HG03520 (cell line): ENCODE measurements around the gene EML5.

Experiments
- ATAC-seq: cut with Tn5 transposase; IDR thresholded peaks from one replicate; pipeline ENCODE4 v1.9.1; 2021; ENCODE audit warnings: mild to moderate bottlenecking, moderate library complexity; ENCODE audit not compliant: unreplicated experiment

The EML5 gene

DNA sequence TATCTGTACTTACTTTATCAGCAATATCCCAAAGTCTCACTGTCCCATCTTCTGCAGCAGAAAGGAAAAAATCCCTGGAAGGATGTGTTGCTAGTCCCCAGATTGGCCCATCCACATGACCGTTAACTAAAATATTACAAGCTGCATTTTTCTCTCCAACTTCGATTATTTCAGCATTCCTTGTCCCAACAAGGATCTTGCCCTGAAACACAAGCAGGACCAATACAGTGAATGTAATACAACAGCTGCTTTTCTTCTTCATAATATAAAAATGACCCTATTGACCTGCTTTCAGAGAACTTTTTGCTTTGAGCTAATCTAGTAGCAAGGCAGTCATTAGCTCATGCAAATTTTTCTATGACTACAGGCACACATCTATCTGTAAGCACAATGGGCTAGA is 171.7 kb downstream of the EML5 start:
- no peak for ATAC-seq

DNA sequence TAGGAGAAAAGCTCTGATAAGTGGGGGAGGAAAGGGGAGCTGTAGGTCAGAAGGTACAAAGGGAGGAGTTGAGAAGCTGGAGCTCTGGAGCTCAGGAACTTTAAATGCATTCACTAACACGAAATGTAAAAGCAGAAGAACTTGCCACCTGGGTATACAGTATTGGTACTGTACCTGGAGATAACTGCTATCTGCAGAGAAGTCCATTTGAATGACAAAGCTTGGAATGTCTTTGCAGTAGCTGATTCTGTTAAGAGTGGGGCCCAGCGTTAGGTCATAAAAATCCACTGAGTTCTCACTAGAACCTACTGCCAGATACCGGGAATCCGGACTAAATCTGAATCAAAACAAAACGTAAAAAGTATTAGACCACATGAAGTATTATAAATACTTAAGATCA is 174.3 kb downstream of the EML5 start:
- no peak for ATAC-seq

DNA sequence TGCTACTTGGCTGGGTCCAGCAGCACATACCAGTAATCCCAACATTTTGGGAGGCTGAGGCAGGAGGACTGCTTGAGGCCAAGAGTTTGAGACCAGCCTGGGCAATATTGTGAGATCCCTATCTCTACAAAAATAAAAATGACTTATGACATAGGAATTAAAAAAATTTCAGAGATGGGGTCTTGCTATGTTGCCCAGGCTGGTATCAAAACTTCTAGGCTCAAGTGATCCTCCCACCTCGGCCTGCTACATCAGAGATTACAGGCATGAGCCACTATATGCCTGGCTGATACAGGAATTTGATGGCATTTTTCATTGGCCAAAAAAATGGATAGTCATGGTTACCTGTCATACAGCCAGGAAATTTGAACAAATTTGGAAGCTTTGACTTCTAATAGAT is 175.3 kb downstream of the EML5 start:
- ATAC-seq = no peak

DNA sequence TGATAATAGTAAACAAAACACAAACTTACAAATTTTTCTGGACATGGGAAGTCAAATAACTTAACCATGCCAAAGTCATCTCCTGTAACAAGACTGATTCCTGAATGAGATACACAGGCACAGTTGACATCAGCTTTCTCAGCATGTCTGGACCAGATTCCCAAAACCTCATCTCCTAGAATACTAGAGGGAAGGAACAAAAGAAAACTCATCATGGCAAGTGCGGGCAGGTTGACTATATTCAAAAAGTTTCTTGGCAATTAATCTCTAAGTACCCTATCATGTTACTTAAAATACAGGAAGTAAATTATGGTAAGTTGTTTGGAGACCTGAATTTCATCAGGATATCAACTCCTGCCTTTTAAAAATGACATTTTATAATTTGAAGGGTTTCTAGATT is 176.1 kb downstream of the EML5 start:
- no peak for ATAC-seq

DNA sequence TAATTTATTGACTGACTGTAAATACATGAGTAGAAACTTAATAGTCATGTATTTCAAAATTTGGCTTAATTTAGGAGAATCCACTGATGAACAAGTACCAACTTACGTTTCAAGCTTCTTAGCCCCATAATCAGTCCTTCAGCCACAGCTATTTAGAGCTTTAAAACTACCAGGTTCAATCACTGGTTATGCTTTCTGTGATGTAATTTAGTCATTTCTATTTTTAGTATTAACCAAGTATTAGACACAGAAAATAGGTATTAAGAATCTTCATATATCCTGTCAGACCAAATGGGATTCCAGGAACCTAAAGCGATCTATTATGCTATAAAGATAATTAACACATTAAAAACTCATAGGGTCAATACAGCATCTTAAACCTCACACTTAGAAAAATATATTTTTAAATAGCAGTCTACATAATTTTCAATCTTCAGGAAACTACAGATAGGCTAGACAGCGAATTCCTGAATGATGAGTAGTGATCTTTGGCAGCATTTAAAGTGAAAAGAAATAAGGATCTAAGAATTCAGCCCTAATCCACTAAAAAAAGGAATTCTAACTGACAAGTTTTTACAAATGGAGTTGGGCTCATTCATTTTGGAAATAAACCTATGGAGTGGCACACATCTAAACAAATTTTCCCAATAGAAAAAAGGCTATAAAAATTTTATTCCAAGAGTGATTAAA is 178.4 kb downstream of the EML5 start:
- ATAC-seq = peak; percentile 60

DNA sequence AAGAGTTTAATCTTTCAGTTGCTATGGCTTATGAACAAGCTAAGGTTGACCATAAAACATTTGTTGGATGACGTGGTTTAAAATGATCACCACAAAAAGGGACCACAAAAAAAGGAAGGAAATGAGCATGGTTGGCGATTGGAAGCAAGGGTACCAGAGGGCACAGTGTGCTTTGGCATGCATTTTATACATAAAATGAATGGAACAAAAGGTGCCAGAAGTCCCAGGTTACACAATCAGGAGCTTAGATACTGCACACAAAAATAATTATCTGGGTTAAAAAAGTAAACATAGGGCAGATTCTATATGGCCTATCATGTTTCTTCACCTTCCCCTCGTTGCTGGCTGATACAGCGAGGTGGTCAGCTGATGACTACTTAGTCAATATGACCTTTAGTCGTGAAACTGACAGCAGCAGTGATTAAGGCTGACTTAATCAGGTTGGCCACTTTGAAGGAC is 179.2 kb downstream of the EML5 start:
- peak; percentile 47 for ATAC-seq

DNA sequence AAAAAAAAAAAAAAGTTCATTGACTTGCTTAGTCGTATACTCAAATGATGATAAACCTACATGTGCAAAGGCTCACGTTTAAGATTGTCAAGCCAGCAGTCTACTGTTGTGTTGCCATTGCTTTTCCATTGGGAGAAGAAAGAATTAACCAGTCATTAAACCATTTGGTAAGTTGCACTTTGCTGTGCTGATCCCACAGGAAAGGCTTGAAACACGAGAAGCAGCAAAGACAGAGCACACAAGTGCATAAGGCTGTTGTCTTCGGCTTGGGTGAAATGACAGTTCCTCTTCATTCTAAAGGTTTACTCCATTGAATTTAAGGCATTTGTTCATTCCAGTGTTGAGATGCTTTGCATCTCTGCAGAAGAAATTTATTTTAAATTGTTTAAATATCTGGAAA is 179.8 kb downstream of the EML5 start:
- ATAC-seq = no peak

DNA sequence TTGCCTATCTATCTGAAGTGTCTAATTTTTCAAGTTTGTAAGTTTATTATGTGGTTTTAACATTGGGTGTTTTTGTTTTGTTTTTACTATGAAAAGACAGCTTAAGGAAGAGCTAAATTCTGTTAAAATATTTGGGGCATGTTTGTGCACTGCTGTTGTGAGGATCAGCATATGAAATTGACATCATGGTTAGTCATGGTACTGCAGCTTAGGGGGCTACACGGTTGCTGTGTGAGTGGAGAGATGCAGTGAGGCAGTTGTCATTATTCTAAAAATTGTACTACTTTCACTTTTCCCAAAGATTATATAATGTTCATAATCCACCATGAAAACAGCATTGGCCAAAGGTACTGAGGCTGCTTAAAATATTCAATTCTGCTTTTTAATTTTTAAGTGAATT is 180.9 kb downstream of the EML5 start:
- no peak for ATAC-seq

DNA sequence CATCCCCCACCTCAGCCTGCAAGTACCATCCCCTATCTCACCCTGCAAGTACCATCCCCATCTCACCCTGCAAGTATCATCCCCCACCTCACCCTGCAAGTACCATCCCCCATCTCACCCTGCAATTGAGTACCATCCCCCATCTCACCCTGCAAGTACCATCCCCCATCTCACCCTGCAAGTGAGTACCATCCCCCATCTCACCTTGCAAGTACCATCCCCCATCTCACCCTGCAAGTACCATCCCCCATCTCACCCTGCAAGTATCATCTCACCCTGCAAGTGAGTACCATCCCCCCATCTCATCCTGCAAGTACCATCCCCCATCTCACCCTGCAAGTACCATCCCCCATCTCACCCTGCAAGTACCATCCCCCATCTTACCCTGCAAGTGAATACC is 184.9 kb downstream of the EML5 start:
- no peak for ATAC-seq

DNA sequence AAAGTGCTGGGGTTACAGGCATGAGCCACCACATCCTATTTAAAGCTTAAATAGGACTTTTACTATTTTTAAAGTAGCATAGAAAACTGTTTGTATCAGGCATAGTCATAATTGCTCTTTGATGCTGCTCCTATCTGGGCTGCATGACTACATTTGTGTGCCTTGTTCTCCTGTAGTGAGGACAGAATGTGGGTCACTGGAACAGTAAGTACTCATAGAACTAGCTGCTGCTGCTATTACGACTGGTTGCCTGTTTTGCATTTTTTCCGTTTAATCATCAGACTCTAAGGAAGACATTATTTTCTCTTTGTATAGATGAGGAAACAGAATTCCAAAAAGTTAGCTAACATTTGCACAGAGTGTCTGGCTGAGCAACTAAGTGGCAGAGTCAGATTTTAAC is 187.2 kb downstream of the EML5 start:
- ATAC-seq = no peak

DNA sequence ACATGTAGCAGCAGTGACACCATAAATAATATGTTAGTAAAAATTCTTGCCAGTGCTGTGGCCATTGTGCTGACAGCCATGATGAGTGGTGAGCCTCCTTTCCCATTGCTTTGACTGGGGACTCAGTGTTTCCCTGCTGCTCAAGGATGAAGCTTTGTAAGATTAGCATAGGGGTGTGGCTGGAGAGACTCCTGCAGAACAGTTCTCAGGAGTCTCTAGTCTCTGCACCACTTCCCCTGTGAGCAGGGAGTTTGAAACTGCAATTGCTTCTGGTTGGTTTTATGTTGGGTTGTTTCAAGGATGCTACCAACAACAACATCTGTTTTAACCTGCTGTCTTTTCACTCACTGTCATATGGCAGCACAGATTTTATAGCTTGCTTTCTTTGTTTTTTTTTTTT is 188.5 kb downstream of the EML5 start:
- no peak for ATAC-seq

DNA sequence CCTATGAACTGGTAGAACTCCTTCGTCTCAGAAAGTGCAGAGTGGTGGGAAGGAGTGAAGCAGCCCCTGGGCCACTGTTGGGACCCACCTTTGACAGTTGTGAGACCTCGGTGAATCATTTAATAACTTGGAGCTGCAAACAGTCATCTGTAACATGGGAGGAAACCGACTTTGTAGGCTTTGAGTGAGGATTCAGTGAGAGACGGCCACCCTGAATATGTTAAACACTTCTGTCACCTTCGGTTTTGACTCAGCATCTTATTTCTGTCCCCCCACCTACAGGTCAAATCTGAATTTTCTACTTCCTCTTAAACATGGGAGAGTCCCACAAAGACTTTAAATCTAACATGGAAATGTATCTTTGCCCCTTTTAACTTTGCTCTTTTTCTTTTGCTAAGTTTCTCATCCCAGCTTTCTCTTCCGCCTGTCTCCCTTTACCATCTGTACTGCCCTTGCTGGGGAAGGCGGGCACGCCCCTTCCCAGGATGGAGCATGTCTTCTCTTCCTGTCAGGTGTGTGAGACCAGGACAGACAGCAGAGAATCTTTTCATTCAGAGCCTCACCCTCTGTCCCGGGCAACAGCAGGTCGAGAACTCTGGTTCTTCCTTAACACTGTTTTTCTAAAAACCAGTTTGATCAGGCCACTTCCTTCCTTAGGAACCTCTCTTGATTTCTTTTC is 192.9 kb downstream of the EML5 start:
- peak; percentile 93 for ATAC-seq

DNA sequence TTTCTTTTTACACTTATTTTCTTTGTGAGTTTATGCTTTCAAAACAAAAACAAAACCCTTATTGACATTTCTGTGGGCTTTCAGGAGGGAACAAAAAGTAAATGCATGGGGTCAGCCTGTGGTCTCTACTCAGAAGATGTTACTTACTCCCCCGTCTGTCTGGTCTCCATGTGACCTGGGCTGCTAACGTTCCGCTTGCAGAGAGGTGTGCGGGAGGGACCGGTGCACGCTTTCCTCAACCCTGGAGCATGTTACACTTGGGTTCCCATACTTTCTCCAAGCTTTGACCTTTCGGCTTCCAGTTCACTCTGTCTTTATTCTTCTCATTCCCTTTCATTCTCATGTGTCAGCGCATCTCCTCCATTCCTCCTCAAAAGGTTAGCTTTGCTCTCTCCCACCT is 193.4 kb downstream of the EML5 start:
- ATAC-seq = peak; percentile 33

DNA sequence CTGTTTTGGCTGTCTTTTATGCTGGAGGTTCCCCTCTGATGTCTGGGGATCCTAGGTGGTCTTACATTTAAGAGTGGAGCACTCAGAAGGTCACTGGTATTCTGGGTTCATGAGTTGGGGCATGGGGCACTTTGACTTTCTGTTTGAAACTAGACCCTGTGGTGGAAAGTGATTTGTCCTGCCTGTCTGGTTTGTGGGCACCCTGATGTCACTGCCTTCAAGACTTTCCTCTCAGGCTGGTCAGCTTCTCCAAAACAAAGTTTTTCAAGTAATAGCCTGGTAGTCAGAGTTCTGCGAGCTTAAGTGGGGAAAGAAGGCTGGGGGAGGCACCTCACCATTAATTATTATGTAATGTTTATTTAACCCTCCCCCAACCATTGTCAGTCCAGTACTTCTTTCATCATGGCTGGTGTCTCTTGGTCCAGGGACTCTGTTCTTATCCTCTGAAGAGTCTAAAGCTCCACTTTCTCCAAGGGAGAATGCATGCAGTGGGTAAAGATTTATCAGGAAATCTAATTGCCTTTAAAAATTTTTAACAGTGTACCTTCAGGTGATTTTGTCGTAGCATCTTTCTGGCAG is 194.6 kb downstream of the EML5 start:
- no peak for ATAC-seq

DNA sequence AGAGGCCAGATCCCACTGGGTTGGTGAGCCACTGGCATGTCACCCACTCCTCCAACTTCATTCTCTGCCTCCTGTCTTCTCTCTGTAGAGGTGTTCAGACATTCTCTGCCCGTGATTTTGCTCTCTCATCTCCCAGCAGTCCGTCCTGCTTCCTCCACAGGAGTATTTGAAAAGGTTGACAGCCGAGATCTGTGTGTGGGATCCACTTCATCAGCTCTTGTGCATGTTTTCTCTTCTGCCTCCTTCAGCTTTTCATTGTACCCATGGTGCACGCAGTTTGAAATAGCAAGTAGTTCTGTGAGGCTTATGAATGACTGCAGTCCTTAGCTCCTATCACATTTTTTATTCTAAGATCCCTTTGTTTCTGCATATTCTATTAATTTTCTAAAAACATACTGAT is 195.2 kb downstream of the EML5 start:
- no peak for ATAC-seq

DNA sequence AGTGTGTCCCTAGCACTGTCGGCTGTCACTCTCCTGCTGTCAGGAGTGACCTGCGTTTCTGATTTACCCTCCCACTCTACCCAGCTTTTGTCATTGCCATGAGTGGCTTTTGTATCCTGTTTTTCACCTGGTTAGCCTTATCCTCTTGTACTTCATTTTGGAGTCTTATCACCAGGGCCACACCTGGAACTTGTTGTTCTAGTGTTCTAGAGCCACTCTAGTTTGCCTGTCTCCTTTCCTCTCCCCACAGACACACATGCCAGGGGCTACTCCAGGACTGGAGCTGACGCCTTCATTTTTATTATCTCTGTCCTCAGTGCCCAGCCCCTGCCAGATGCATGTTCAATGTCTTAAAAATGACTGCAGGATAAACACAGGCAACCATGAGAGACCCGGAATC is 195.7 kb downstream of the EML5 start:
- ATAC-seq = no peak

DNA sequence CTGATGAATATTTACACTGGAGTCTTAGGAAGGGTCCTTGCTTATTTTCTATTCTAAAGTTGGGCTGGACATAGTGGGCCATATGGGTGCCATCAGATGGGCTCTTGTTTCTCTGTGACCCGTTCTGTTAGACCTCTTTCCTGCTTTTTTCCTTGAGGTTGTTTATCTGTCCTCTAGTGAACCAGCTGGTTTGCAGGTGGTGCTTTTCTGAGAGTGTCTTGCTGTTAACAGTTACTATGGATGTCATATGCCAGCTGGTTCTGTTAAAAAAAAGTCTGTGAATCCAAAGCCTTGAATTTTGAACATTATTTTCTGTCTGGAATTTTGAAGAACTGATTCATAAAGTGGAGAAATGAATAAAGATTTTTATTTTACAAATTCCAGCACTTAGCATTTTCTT is 200.7 kb downstream of the EML5 start:
- ATAC-seq = no peak

DNA sequence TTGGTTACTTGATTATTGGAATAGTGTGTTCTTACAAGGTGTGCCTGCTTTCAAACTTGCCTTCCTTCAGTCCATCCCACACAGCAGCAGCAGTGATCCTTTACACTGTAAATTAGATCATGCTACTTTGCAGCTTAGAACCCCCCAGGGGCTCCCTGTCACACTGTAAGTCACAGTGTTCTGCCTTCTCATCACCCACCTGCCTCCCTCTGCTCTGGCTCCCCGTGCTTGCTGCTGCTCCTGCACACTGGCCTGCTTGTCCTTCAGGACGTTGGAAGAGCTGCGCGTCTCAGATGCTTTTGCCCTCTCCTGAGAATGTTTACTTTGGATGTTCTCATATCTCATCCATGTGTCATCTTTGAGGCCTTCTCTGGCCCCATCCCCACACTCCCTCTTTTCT is 202.6 kb downstream of the EML5 start:
- no peak for ATAC-seq

DNA sequence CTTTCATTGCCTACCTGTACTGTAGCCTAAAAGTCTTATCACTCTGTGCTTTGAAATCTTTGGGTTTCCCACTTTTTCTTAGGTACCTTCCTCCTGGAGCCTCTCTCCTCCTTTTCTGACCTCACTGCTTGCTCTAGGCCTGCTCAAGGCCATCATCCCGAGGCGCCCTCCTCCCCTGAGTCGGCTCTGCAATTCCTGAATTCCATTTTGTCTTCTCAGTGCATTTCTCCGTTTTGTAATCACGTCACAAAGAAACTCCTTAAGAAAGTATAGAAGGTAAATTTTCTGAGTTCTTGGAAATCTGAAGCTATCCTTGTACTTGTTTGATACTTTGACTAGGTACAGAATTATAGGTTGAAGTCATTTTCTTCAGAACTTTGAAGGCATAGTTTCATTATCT is 204.7 kb downstream of the EML5 start:
- no peak for ATAC-seq

DNA sequence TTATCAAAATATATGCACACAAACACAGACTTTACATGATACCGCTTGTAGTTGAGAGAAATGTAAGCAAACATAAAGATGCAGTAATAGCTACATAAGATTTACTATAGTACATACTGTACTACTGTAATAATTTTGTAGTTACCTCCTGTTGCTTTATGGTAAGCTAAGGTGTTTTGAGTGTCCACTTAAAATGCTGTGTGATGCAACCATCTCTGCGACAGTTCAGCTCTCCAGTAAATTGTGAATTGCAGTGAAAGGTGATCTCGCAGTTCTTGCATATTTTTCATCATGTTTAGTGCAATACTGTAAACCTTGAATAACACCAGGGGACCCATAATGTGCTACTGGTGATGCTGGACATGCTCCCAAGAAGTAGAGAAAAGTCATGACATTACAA is 208.3 kb downstream of the EML5 start:
- ATAC-seq = no peak

DNA sequence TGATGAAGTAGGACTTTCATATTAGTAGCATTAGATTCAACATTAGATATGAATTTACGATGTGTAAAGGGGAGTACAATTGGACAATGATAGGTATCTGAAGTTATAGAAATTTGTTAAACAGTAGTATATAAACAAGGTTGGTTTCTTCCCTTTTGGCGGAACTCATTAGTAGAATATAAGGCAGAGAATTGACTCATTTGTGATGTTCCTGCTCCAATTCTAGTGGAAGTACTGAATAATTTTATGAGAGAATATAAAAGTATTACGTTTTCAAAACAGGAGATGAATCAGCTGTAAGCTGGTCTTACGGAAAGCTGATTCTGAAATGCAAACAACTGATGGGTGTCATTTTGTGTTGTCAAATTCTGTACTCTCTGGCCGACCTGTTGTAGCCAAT is 216.5 kb downstream of the EML5 start:
- ATAC-seq = no peak

DNA sequence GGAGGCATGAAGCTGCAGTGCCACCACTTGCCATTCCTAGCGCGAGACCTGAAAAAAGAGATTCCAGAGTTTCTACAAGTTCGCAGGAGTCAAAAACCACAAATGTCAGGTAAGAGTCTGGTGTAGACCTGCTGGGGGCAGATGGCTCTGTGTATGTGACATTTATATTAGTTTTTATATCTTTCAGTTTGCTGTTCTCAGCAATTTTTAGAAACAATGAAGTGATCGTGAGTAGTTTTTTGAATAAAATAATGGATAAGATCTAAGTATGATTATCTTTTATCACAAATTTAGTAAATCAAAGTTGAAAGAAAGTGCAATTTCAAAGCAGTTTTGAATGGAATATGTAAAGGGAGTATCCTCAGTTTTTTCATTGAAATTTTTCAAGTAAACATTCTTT is 220.6 kb downstream of the EML5 start:
- ATAC-seq = no peak
